ENCODE measurements around the gene C11orf58.

The C11orf58 gene

GRCh38 chr11:16793511-16793910 lies 55.1 kb downstream of the C11orf58 start:
- Histone ChIP-seq H3K4me3 (ENCODE audit: low read depth, low read length) (no peak overlapping the region), H3K4me1 (no peaks in the 10 kb centered on the region), H3K27me3 (no peaks in the 10 kb centered on the region), H3K9me3 (no peaks in the 10 kb centered on the region), H3K36me3 (no peaks in the 10 kb centered on the region)
- no peak for DNase-seq
- no peak for TF ChIP-seq CTCF (IDR thresholded peaks at IDR 0.05; ENCODE audit: low read depth, low read length)

DNA sequence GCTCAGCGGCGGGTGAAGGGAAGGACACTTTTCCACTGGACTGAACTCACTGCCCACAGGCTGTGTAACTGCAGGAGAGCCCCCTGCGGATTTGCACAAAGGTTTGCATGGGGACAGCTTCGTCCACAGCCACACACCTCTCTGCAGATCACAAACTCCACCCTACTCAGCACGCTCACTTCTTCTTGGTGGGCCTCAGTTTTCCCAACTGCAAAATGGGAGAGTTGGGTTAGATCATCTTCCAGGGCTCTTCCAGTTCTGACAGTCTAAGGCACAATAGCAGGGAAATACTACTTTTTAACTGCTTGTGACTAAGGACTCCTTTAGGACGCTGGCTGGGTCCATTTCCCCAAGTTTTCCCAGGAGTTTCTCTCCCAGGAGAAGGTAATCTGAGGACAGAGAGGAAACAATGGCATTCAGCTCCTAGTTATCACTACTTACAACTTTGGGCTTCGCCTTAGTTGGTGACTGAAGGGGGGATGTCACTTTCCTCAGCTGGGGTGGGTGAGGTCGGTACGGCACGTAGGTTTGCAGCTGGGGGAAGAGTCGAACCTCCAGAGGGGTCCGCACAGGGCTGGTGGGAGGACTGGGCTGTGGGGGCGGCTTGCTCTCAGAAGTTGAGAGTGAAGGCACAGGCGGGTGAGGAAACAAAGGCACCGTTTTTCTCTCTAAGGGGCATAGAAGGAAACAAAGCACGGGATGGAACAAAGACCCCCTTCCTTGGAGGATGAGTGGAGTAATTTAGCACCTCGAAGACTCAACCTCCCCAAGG lies 55.8 kb downstream of the C11orf58 start:
- H3K27me3 ChIP-seq, result no peaks in the 10 kb centered on the region
- H3K9me3 ChIP-seq, result no peaks in the 10 kb centered on the region
- no peaks in the 10 kb centered on the region for H3K4me1 ChIP-seq
- no peaks in the 10 kb centered on the region for H3K36me3 ChIP-seq
- DNase-seq, result no peak
- TF ChIP-seq CTCF (IDR thresholded peaks at IDR 0.05; ENCODE audit: low read depth, low read length), result no peak
- no peak overlapping the region for H3K4me3 ChIP-seq (ENCODE audit: low read depth, low read length)

DNA sequence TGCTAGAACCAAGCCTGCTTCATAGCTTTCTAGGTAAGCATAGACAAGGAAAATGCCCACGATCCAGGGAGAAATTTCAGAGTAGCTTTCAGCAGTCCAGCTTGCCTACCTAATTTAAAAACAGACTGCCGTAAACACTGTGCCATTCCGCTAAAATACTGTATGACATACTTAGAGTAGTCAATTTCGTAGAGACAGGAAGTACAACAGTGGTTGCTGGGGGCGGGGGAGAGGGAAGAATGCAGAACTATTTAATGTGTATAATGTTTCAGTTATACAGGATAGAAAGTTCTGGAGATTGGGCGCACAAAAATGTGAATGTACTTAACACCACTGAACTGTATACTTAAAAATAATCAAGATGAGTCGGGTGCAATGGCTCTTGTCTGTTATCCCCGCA lies 56.7 kb downstream of the C11orf58 start:
- Histone ChIP-seq H3K4me1 (no peaks in the 10 kb centered on the region), H3K9me3 (no peaks in the 10 kb centered on the region), H3K4me3 (ENCODE audit: low read depth, low read length) (no peak overlapping the region), H3K27me3 (no peaks in the 10 kb centered on the region), H3K36me3 (no peaks in the 10 kb centered on the region)
- no peak for DNase-seq
- no peak for TF ChIP-seq CTCF (IDR thresholded peaks at IDR 0.05; ENCODE audit: low read depth, low read length)

DNA sequence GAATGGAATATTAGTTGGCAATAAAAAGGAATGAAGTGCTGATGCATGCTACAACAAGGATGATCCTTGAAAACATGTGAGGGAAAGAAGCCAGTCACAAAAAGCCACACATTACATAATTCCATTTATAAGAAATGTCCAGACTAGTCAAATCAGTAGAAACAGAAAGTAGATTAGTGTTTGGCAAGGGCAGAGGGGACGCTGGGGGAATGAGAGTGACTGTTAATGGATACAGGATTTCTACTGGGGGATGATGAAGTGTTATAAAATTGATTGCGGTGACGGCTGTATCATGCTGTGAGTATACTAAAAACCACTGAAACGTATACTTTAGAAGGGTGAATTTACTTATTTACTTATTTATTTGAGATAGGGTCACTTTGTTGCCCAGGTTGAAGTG lies 57.9 kb downstream of the C11orf58 start:
- no peak for TF ChIP-seq CTCF (IDR thresholded peaks at IDR 0.05; ENCODE audit: low read depth, low read length)
- no peak for DNase-seq
- H3K27me3 ChIP-seq, result no peaks in the 10 kb centered on the region
- no peaks in the 10 kb centered on the region for H3K36me3 ChIP-seq
- no peaks in the 10 kb centered on the region for H3K9me3 ChIP-seq
- no peak overlapping the region for H3K4me3 ChIP-seq (ENCODE audit: low read depth, low read length)
- H3K4me1 ChIP-seq, result no peaks in the 10 kb centered on the region

DNA sequence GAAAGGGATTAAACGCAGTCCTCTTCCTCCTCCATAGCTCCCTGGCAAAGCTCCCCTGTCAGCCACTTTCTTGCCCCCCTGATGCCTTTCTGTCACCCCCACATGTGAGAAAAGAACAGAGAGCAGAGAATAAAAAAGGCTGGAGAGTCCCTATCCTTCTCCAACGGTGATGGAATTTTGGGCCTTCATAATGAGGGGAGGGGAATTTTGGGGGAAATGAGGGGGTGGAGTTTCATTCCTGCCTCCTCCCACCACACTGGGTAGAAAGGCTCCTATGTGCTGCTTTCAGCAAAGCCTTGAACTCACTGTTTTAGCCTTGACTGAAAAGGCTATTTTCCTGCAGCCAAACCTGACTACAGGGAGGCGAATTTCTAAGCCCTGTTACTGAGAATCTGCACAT lies 59.3 kb downstream of the C11orf58 start:
- TF ChIP-seq CTCF (IDR thresholded peaks at IDR 0.05; ENCODE audit: low read depth, low read length), result no peak
- DNase-seq, result no peak
- Histone ChIP-seq H3K4me3 (ENCODE audit: low read depth, low read length) (no peak overlapping the region), H3K27me3 (no peaks in the 10 kb centered on the region), H3K4me1 (no peaks in the 10 kb centered on the region), H3K36me3 (no peaks in the 10 kb centered on the region), H3K9me3 (no peaks in the 10 kb centered on the region)

GRCh38 chr11:16799221-16799620 lies 60.8 kb downstream of the C11orf58 start:
- no peak for TF ChIP-seq CTCF (IDR thresholded peaks at IDR 0.05; ENCODE audit: low read depth, low read length)
- H3K9me3 ChIP-seq, result no peaks in the 10 kb centered on the region
- no peak for DNase-seq

More at GRCh38 chr11:16799221-16799620, 60.8 kb downstream of the C11orf58 start:
- Histone ChIP-seq H3K36me3 (no peaks in the 10 kb centered on the region), H3K4me1 (no peaks in the 10 kb centered on the region), H3K4me3 (ENCODE audit: low read depth, low read length) (no peak overlapping the region), H3K27me3 (no peaks in the 10 kb centered on the region)
